D721Med (cell line): Measurements from ENCODE around the gene SLC27A4.

Experiments used
- DNase-seq: peaks from one replicate; pipeline ENCODE4 v3.0.0; 2011; ENCODE audit warnings: low spot score; ENCODE audit not compliant: insufficient read length
- FAIRE-seq: peaks from 2 replicates; lab custom pipeline; 2011; peaks lifted over from hg19 to GRCh38; lab: Jason Lieb, UNC
- TF ChIP-seq, protein P1 (sequence below): IDR thresholded peaks from 2 replicates; pipeline ENCODE4 v1.5.1; 2012; ENCODE audit warnings: mild to moderate bottlenecking, control low read depth; ENCODE audit not compliant: insufficient read depth; ENCODE audit errors: missing control alignments

Gene SLC27A4

DNA sequence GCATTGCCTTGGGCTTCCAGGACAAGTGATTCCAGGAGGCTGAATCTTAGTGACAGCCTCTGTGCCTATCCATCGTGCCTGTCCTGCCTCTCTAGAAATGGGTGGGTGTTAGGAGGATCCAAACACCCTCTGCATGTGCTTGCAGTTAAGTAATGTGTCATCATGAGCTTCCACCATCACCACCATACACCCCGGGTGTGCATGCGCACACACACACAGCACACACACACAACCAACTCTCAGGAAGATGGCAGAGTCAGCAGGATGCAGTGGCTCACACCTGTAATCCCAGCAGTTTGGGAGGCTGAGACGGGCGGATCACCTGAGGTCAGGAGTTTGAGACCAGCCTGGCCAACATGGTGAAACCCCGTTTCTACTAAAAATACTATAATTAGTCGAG is 57.5 kb downstream of the SLC27A4 start:
- no peak for DNase-seq
- TF ChIP-seq, protein P1, sequence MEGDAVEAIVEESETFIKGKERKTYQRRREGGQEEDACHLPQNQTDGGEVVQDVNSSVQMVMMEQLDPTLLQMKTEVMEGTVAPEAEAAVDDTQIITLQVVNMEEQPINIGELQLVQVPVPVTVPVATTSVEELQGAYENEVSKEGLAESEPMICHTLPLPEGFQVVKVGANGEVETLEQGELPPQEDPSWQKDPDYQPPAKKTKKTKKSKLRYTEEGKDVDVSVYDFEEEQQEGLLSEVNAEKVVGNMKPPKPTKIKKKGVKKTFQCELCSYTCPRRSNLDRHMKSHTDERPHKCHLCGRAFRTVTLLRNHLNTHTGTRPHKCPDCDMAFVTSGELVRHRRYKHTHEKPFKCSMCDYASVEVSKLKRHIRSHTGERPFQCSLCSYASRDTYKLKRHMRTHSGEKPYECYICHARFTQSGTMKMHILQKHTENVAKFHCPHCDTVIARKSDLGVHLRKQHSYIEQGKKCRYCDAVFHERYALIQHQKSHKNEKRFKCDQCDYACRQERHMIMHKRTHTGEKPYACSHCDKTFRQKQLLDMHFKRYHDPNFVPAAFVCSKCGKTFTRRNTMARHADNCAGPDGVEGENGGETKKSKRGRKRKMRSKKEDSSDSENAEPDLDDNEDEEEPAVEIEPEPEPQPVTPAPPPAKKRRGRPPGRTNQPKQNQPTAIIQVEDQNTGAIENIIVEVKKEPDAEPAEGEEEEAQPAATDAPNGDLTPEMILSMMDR = no peak
- FAIRE-seq = no peak

DNA sequence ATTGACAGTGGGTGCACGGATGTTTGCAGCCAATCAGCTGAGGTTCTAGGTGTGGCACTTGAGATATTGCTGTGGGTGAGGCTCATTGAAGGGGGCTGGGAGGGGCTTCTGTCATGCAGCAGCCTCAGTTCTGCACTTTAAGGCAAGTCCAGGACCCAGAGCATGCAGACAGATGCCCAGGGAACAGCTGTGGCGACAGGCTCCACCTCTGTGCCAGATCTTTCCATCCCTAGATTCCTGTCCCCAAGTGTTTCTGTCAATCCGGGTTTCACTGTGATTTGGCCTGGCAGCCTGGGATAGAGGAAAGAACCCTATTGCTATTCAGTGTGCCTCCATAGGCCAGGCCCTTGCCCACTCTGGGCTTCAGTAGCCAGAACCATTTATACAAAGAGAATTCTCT is 59.5 kb downstream of the SLC27A4 start:
- no peak for DNase-seq
- TF ChIP-seq, protein P1 = no peak
- no peak for FAIRE-seq

DNA sequence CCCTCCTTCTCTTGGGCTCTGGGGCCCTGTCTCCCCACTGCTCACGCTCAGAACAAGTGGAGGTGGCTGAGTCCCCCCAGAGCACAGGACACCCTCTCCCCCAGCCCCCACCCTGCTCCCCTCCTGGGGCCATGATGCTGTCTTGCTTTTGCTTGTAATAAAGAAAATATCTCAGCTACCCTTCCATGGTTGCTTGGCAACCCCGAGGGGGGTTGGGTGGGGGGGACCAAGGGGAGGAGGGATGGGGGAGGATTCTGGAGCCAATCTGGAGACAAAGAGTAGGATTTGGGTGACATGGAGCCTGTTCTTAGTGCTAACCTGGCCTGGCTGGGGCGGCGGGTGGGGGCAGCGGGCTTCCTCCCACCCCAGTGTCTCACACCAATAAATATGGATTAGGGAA is 64.2 kb downstream of the SLC27A4 start:
- no peak for FAIRE-seq
- DNase-seq = no peak
- TF ChIP-seq, protein P1 = no peak

DNA sequence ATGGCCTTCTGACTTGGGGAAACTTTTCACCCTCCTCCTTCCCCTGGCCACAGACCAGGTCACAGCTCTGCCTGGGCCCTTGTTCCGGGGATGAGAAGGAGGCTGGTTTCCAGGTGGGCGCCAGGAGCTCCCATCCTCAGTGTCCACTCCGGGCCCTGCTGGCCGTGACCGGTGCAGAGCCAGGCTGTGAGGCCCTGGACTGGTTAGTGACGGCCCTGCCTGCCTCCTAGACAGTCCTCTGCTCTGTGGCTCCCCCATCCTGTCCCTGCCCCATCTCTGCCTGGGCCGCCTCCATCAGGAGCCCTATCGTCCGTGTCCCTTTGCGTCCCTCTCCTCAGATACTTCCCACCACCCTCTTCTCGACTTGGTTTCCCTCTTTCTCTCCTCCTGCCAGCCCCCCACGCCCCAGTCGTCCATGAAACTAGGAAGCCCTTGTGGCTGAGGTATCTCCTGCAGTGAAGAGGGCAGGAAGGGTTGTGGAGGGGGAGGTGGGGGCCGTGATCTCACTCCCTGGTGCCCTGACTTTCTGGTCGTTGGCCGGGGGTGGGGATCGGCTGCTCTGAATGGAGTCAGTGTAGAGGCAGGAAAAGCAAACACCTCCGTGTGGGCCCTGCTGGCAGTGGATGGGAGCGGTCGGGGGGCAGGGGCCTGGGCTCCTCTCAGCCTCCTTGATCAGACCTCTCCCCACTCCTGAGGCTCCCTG is 64.9 kb downstream of the SLC27A4 start:
- no peak for DNase-seq
- FAIRE-seq = no peak

DNA sequence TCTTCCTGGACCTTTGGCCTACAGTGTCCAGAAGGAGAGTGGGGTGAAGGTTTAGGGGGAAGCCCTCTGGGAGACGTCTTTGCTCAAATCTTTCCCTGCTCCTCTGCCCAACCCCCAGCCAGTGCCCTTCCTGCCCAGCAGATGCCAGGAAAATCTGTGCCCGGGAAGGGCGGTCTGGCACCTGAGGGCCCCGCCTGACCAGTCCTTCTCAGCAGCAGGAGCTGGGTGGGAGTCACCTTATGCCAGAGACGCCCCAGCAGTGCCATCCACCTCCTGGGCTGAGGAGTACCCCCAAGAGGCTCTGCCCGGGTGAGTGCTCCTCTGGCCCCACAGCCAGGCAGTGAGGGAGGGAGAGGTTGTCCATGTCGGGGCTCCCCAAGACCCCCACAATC is 65.4 kb downstream of the SLC27A4 start:
- FAIRE-seq = no peak
- DNase-seq = no peak
- TF ChIP-seq, protein P1 = no peak

More for the DNA sequence above, 64.9 kb downstream of the SLC27A4 start:
- TF ChIP-seq, protein P1 = no peak

DNA sequence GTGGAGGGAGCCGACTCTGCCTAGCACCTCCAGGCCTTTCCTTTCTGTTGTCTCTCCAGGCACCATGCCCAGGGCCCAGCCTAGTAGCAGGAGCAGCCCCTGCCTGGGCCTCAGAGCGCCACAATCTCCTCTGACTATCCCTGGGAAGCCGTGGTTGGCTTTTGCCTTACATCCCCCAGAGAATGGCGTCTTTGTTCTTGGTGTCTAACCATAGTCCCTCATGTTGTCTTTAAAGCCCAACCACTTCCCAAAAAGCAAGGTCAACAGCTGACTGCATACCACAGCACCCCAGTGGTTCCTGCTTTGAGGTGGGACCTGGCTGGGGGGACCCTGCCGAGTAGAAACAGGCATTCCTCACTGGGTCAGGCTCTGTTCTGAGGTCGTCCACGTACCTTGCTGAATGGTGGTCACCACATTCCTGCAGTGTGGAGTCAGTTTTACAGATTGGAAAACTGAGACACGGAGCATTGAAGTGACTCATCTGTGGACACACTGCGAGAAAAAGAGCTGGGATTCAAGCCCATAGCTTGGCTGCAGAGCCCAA is 66.6 kb downstream of the SLC27A4 start:
- DNase-seq = no peak

More for the DNA sequence above, 66.6 kb downstream of the SLC27A4 start:
- TF ChIP-seq, protein P1 = no peak
- FAIRE-seq = no peak
